Small intestine (tissue), 7 donors: ENCODE data around the gene LDLR. TPM values are rescaled to one million over a fixed set of nuclear protein-coding genes. Genes with fewer than 3 reads are reported as not detected.
"Not testable (repeated sequence)": the region's sequence is repeated elsewhere in the genome, so short reads cannot be mapped to it uniquely, and the experiment has no call there.

Experiments used
- DNase-seq, 2 donors: peaks; one replicate each; pipeline versions ENCODE4 v3.0.0 to v3.0.0-alpha.2; 2013
- FAIRE-seq: peaks from 2 replicates; lab custom pipeline; 2012; peaks lifted over from hg19 to GRCh38; lab: Jason Lieb, UNC
- H3K27ac ChIP-seq, 3 donors: one replicate each; pipeline ENCODE4 v1.5.1; 2013; ENCODE audit warnings: low read length in 2 of 3, mild to moderate bottlenecking in 2 of 3, control low read depth in 1 of 3, inconsistent platforms in 1 of 3, low read depth in 1 of 3, moderate library complexity in 1 of 3
- H3K27me3 ChIP-seq, 3 donors: one replicate each; pipeline ENCODE4 v1.6.1; 2013; ENCODE audit warnings: low read length in 3 of 3, inconsistent platforms in 1 of 3; ENCODE audit not compliant: control insufficient read depth in 3 of 3, insufficient read depth in 3 of 3
- H3K36me3 ChIP-seq, 3 donors: one replicate each; pipeline ENCODE4 v1.6.1; 2013; ENCODE audit warnings: low read length in 3 of 3, inconsistent platforms in 1 of 3, low read depth in 1 of 3, mild to moderate bottlenecking in 1 of 3, moderate library complexity in 1 of 3; ENCODE audit not compliant: control insufficient read depth in 3 of 3, insufficient read depth in 2 of 3
- H3K4me1 ChIP-seq, 3 donors: one replicate each; pipeline ENCODE4 v1.6.1; 2013; ENCODE audit warnings: low read length in 2 of 3, inconsistent platforms in 1 of 3, low read depth in 1 of 3, mild to moderate bottlenecking in 1 of 3, moderate library complexity in 1 of 3; ENCODE audit not compliant: control insufficient read depth in 3 of 3, insufficient read depth in 2 of 3
- H3K4me3 ChIP-seq, 3 donors: one replicate each; pipeline ENCODE4 v1.5.1; 2013; ENCODE audit warnings: low read length in 3 of 3, control low read depth in 1 of 3, inconsistent platforms in 1 of 3, low read depth in 1 of 3, mild to moderate bottlenecking in 1 of 3, moderate library complexity in 1 of 3
- H3K9me3 ChIP-seq, 2 donors: one replicate each; pipeline ENCODE4 v1.6.1; 2013; ENCODE audit warnings: low read depth in 1 of 2, low read length in 1 of 2; ENCODE audit not compliant: control insufficient read depth in 2 of 2, insufficient read depth in 1 of 2
- WGBS, 3 donors: extraction: QIAGEN DNeasy Blood & Tissue Kit; methylation state at CpG; one replicate each; pipeline ENCODE4 v1.1.7; 2013; 5-methylcytosine and 5-hydroxymethylcytosine counted together
- polyA plus RNA-seq, 4 donors: library from polyadenylated mRNA; stranded (reverse) in 3 of 4; unstranded in 1 of 4; fragments of 200-250 nt in 3 of 4; fragments of 120-200 nt in 1 of 4; gene quantifications; one replicate each; pipeline versions ENCODE4 v1.2.1 to v1.2.3, GENCODE V29; 2013
- donor health status: healthy with polysubstance abuse.
- donor health status: control.
- donor health status: control.
- donor health status: Bipolar disorder and iron deficiency.
- donor health status: healthy.

Gene LDLR
- polyA plus RNA-seq, 4 donors = 6.0 to 40.1 (median 31.1) TPM

GRCh38 chr19:11177592-11177991 is 88.3 kb downstream of the LDLR start:
- H3K4me3 ChIP-seq = no peak overlapping the region
- WGBS, 3 donors = 91 to 95% (median 91%) methylated on average over 9 of the region's 9 CpGs
- FAIRE-seq = no peak
- no peak for DNase-seq
- no peaks in the 10 kb centered on the region for H3K9me3 ChIP-seq
- peaks cover 0 to 75% (median 3%) of the 10 kb centered on the region in 3 donors for H3K36me3 ChIP-seq
- H3K4me1 ChIP-seq = peaks cover 0 to 9% (median 0%) of the 10 kb centered on the region in 3 donors
- H3K27me3 ChIP-seq = no peaks in the 10 kb centered on the region
- H3K27ac ChIP-seq = no peak overlapping the region

GRCh38 chr19:11179145-11179465 is 89.8 kb downstream of the LDLR start:
- not testable (repeated sequence) for DNase-seq, H3K4me3 ChIP-seq, H3K4me1 ChIP-seq, H3K9me3 ChIP-seq, FAIRE-seq, H3K27ac ChIP-seq, H3K27me3 ChIP-seq
- H3K36me3 ChIP-seq = peaks cover 0 to 66% (median 2%) of the 10 kb centered on the region in 3 donors
- WGBS, 3 donors = 74 to 82% (median 75%) methylated on average over 9 of the region's 9 CpGs

- WGBS, 3 donors = 39 to 44% (median 39%) methylated on average over 11 of the region's 11 CpGs
- Histone ChIP-seq H3K9me3 (no peaks in the 10 kb centered on the region), H3K4me3 (no peak overlapping the region), H3K4me1 (peaks cover 0 to 9% (median 0%) of the 10 kb centered on the region in 3 donors), H3K36me3 (peaks cover 0 to 63% (median 2%) of the 10 kb centered on the region in 3 donors), H3K27me3 (no peaks in the 10 kb centered on the region), H3K27ac (peak overlapping the region in 1 of 3 donors; percentile 40)
- peak in 1 of 2 donors; percentile 49 for DNase-seq
- no peak for FAIRE-seq
Measured at GRCh38 chr19:11179716-11180297, 90.5 kb downstream of the LDLR start.

- H3K27me3 ChIP-seq = no peaks in the 10 kb centered on the region
- no peak for DNase-seq
- no peaks in the 10 kb centered on the region for H3K9me3 ChIP-seq
- H3K27ac ChIP-seq = peak overlapping the region in 1 of 3 donors; percentile 2
- no peak overlapping the region for H3K4me3 ChIP-seq
- H3K36me3 ChIP-seq = peaks cover 0 to 65% (median 2%) of the 10 kb centered on the region in 3 donors
- H3K4me1 ChIP-seq = peaks cover 0 to 9% (median 0%) of the 10 kb centered on the region in 3 donors
- FAIRE-seq = no peak
- WGBS, 3 donors = 56 to 86% (median 86%) methylated on average over 8 of the region's 8 CpGs
Measured at GRCh38 chr19:11180346-11180745, 91.1 kb downstream of the LDLR start.

- not testable (repeated sequence) for H3K4me1 ChIP-seq, H3K9me3 ChIP-seq, H3K27me3 ChIP-seq, DNase-seq, FAIRE-seq, H3K4me3 ChIP-seq
- Histone ChIP-seq H3K36me3 (peaks cover 0 to 64% (median 2%) of the 10 kb centered on the region in 3 donors), H3K27ac (peak overlapping the region in 1 of 3 donors; percentile 2)
- WGBS, 3 donors = 73 to 93% (median 79%) methylated on average over 8 of the region's 8 CpGs
Measured at GRCh38 chr19:11180975-11181374, 91.7 kb downstream of the LDLR start.

GRCh38 chr19:11181488-11181887 is 92.2 kb downstream of the LDLR start:
- no peaks in the 10 kb centered on the region for H3K27me3 ChIP-seq
- DNase-seq (no peak), FAIRE-seq (no peak)
- H3K4me1 ChIP-seq = peaks cover 0 to 9% (median 0%) of the 10 kb centered on the region in 3 donors
- H3K9me3 ChIP-seq = no peaks in the 10 kb centered on the region
- no peak overlapping the region for H3K4me3 ChIP-seq
- peaks cover 0 to 64% (median 2%) of the 10 kb centered on the region in 3 donors for H3K36me3 ChIP-seq
- 91 to 94% (median 93%) methylated on average over 4 of the region's 4 CpGs for WGBS, 3 donors
- H3K27ac ChIP-seq = no peak overlapping the region

Other genes with a start within 250 kb of the LDLR start
- 1 to 10 TPM; 1.1 to 2.6 (median 1.8) TPM for gene C19orf38, start 241.0 kb upstream of the LDLR start, polyA plus RNA-seq
- 10 to 100 TPM; 30.0 to 48.9 (median 37.0) TPM for gene CARM1, start 217.9 kb upstream of the LDLR start, polyA plus RNA-seq
- 10 to 100 TPM; 18.3 to 65.1 (median 40.1) TPM for gene YIPF2, start 160.8 kb upstream of the LDLR start, polyA plus RNA-seq
- 10 to 100 TPM; 13.5 to 21.5 (median 17.8) TPM for gene TIMM29, start 160.7 kb upstream of the LDLR start, polyA plus RNA-seq
- 10 to 100 TPM; 54.6 to 71.6 (median 66.1) TPM for gene SMARCA4, start 128.4 kb upstream of the LDLR start, polyA plus RNA-seq
- 10 to 100 TPM in 1 of 4 donors, 1 to 10 TPM in 1, under 1 TPM in 2; 0.27 to 10.9 (median 4.2) TPM for gene SPC24, start 66.3 kb downstream of the LDLR start, polyA plus RNA-seq
- gene KANK2, start 108.1 kb downstream of the LDLR start, polyA plus RNA-seq = 10 to 100 TPM; 10.7 to 83.6 (median 45.5) TPM
- 10 to 100 TPM in 1 of 4 donors, under 1 TPM in 1, not detected in 2; 0.16 to 13.0 TPM for gene ANGPTL8, start 150.2 kb downstream of the LDLR start, polyA plus RNA-seq
- gene DOCK6, start 173.1 kb downstream of the LDLR start, polyA plus RNA-seq = 10 to 100 TPM; 44.4 to 68.0 (median 51.0) TPM
- gene TSPAN16, start 206.7 kb downstream of the LDLR start, polyA plus RNA-seq = not detected